Central memory CD8-positive, alpha-beta T cell (primary cell): ENCODE measurements around the gene HLA-DPA1.
A peak's percentile ranks its signal among the peaks of the same experiment; 100 is the strongest.
"Not testable (repeated sequence)": the region's sequence is repeated elsewhere in the genome, so short reads cannot be mapped to it uniquely, and the experiment has no call there.

Experiments used
- ATAC-seq: fragments of 150-1000 bp; cut with Tn5 transposase; replicated peaks from 2 replicates; pipeline ENCODE4 v1.10.0; 2022; ENCODE audit warnings: mild to moderate bottlenecking, moderate FRiP score, moderate number of reproducible peaks; ENCODE audit not compliant: poor library complexity, severe bottlenecking; ENCODE audit errors: extremely low read depth
- DNase-seq, 2 donors: peaks; one replicate each; pipeline ENCODE4 v3.0.0; 2021; ENCODE audit warnings: low spot score in 2 of 2
- H3K27ac Mint-ChIP-seq: one replicate; pipeline ENCODE4 v1.8.0; 2022; ENCODE audit warnings: low read depth, mild to moderate bottlenecking, moderate library complexity, mixed read lengths
- H3K27me3 Mint-ChIP-seq: one replicate; pipeline ENCODE4 v1.8.0; 2022; ENCODE audit warnings: mixed read lengths
- H3K36me3 Mint-ChIP-seq: one replicate; pipeline ENCODE4 v1.8.0; 2022; ENCODE audit warnings: mild to moderate bottlenecking, moderate library complexity, mixed read lengths; ENCODE audit not compliant: insufficient read depth
- H3K4me1 Mint-ChIP-seq: one replicate; pipeline ENCODE4 v1.8.0; 2022; ENCODE audit warnings: mixed read lengths
- H3K4me3 Mint-ChIP-seq: one replicate; pipeline ENCODE4 v1.8.0; 2022; ENCODE audit warnings: mild to moderate bottlenecking, moderate library complexity, mixed read lengths
- H3K9me3 Mint-ChIP-seq: one replicate; pipeline ENCODE4 v1.8.0; 2022; ENCODE audit warnings: mixed read lengths

The HLA-DPA1 gene

DNA sequence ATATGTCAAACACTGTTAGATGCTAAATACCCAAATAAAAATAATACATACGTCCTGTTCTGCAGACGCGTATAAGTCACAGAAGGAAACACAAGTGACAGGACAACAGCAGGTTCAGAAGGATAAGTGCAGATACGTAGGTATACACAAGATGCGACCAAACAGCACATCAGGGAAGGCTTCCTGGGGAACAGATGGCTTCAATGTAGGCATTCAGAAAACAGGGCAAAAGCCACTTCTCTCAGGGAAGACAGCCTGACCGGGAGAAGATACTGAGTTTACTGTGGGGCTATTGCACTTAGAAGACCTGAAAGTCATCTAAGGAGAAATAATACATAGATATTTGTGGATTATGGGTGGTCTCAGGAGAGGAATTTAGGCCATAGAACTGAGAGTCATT, 1.9 kb downstream of the HLA-DPA1 start:
- Mint-ChIP-seq H3K4me1 (peaks cover 69% of the 10 kb centered on the region), H3K9me3 (no peaks in the 10 kb centered on the region), H3K36me3 (peaks cover 33% of the 10 kb centered on the region), H3K4me3 (peak overlapping the region; percentile 90), H3K27me3 (no peaks in the 10 kb centered on the region), H3K27ac (peak overlapping the region; percentile 60)
- no peak for DNase-seq
- no peak for ATAC-seq

DNA sequence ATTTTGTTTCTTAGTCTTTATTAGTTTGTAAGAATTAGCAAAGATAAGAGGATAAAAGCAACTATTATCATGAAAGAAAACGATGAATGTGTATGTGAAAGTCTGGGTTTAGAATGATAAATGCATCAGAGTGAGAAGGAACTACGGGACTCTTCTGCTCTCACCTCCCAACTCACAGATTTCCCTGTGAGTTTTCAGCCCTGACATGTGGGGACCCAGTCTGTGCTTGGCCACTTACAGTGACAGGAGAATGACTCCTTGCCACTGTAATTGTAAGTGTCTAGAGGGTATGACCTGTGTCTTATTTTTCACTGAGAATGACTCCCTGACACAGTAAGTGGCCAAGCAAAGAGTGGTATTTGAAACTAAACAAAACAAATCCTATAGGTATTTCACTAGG, 2.5 kb downstream of the HLA-DPA1 start:
- ATAC-seq (no peak), DNase-seq (no peak)
- H3K9me3 Mint-ChIP-seq, result no peaks in the 10 kb centered on the region
- H3K4me1 Mint-ChIP-seq, result peaks cover 64% of the 10 kb centered on the region
- peaks cover 35% of the 10 kb centered on the region for H3K36me3 Mint-ChIP-seq
- peak overlapping the region; percentile 60 for H3K27ac Mint-ChIP-seq
- H3K4me3 Mint-ChIP-seq, result peak overlapping the region; percentile 90
- H3K27me3 Mint-ChIP-seq, result no peaks in the 10 kb centered on the region

DNA sequence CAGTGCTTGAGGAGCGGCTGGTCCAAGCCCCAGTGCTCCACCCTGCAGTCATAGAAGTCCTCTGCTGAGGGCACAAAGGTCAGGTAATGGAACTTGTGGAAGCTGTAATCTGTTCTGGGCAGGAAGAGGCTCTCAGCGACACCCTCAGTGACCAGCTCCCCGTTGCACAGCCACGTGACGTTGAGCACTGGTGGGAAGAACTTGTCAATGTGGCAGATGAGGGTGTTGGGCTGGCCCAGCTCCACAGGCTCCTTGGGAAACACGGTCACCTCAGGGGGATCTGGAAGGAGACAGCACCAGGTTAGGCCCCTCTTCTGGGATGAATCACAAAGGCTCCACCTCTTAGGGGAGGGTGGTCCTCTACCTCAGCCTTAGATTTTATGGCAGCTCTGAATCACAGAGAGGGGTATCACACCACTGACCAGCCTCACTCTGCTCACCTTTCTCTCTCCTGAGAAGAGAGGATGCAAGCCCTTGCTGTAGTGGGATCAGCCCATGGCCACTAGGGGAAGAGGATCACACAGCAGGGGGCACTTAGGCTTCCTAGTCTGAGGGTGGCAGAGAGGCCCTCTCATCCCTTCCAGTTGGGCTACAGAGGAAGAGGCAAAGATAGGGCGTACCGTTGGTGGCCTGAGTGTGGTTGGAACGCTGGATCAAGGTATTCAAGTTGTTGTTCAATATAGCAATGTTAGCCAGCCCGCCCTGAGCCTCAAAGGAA, 4.3 kb downstream of the HLA-DPA1 start:
- Mint-ChIP-seq H3K27me3 (no peaks in the 10 kb centered on the region), H3K27ac (peak overlapping the region; percentile 72), H3K4me1 (peaks cover 53% of the 10 kb centered on the region), H3K4me3 (no peak overlapping the region), H3K9me3 (no peaks in the 10 kb centered on the region), H3K36me3 (peaks cover 34% of the 10 kb centered on the region)
- ATAC-seq, result no peak
- DNase-seq, result no peak

DNA sequence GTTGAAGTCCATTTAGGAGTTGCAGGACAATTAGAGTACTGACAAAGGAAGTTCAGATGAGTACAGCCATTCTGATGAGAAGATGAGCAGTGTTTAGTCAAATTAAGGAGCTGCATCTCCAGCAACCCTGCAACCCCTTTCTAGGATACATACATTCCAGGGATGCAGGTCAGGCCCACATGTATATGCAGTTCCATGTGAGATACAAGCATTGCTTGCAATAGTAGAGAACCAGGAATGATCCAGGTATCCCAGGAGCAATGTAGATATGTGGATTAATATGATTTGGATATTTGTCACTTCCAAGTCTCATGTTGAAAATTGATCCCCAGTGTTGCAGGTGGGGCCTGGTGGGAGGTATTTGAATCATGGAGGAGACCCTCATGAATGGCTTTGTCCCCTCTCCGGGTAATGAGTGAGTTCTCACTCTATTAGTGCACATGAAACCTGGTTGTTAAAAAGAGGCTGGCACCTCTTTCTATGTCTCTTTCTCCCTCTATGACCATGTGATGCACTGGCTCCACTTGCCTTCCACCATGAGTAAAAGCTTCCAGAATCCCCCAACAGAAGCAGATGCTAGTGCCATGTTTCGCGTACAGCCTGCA, 6.4 kb downstream of the HLA-DPA1 start:
- peaks cover 30% of the 10 kb centered on the region for H3K36me3 Mint-ChIP-seq
- peaks cover 36% of the 10 kb centered on the region for H3K4me1 Mint-ChIP-seq
- no peak overlapping the region for H3K4me3 Mint-ChIP-seq
- H3K9me3 Mint-ChIP-seq, result no peaks in the 10 kb centered on the region
- DNase-seq, result no peak
- H3K27ac Mint-ChIP-seq, result peak overlapping the region; percentile 47
- H3K27me3 Mint-ChIP-seq, result no peaks in the 10 kb centered on the region
- ATAC-seq, result no peak

DNA sequence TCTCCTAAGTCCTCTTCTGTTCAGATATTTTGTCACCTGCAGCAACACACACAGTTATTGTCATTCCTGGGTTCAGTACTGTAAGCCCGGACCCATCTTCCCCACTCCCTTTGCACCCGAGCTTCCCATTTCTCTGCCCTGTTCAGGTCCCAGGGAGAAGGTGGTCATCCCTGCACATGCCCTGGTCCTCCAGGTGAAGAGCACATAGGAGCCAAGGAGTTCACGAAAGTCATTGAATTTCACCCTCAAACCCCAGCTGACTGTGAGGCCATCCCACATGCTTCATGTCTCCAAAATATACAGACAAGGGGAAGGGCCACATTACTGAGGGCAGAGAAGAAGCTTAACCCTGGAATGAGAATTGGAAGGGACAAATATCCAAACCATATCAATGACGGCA, 8.1 kb downstream of the HLA-DPA1 start:
- Mint-ChIP-seq H3K4me3 (no peak overlapping the region), H3K4me1 (peaks cover 24% of the 10 kb centered on the region)
- ATAC-seq, result no peak

DNA sequence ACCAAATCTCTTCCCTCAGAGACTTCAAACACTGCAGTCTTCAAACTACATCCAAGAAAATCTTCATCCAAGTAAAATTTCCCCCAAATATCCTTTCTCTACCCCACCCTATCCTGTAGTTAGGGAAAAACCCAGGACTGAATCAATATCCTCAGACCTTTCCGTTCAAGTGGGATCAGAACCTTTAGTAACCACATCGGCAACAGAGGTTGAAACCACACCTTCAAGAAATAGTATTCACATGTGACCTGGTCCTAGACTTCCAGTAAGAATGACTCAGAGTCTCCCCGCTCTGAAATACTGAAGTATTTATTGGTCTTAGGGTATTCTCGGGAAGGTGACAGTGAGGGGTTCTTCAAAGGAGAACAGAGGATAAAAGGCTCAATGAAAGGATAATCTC, 8.7 kb downstream of the HLA-DPA1 start:
- Mint-ChIP-seq H3K9me3 (no peaks in the 10 kb centered on the region), H3K27me3 (no peaks in the 10 kb centered on the region), H3K4me3 (no peak overlapping the region), H3K36me3 (peaks cover 27% of the 10 kb centered on the region), H3K4me1 (peaks cover 18% of the 10 kb centered on the region), H3K27ac (no peak overlapping the region)
- DNase-seq (no peak), ATAC-seq (no peak)

More for the DNA sequence above, 8.1 kb downstream of the HLA-DPA1 start:
- no peaks in the 10 kb centered on the region for H3K27me3 Mint-ChIP-seq
- no peak overlapping the region for H3K27ac Mint-ChIP-seq
- DNase-seq, result no peak
- H3K9me3 Mint-ChIP-seq, result no peaks in the 10 kb centered on the region
- H3K36me3 Mint-ChIP-seq, result peaks cover 30% of the 10 kb centered on the region

DNA sequence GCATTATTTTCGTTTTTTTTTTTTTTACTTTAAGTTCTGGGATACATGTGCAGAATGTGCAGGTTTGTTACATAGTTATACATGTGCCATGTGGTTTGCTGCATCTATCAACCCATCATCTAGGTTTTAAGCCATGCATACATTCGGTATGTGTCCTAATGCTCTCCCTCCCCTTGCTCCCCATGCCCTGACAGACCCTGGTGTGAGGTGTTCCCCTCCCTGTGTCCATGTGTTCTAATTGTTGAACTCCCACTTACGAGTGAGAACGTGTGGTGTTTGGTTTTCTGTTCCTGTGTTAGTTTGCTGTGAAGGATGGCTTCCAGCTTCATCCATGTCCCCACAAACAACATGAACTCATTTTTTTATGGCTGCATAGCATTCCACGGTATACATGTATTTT, 10.0 kb downstream of the HLA-DPA1 start:
- not testable (repeated sequence) for H3K4me1 Mint-ChIP-seq

DNA sequence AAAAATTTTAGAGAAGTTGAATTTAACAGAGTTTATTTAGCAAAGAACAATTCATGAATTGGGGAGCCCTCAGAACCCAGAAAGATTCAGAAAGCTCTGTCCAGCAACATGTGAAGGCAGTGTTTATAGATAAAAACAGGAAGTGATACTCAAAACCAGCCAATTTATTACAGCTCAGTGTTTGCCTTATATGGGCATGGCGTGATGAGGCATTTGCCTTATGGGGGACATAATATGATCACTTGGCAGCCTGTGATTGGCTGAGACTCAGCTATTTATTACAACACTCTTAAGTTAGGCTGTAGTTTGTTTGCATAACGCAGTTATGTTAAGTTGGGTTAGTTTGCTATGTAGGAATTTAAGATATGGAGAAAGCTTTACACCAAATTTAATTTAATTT, 11.5 kb downstream of the HLA-DPA1 start:
- Mint-ChIP-seq H3K27ac (no peak overlapping the region), H3K4me1 (peaks cover 8% of the 10 kb centered on the region), H3K36me3 (peaks cover 11% of the 10 kb centered on the region), H3K27me3 (no peaks in the 10 kb centered on the region), H3K4me3 (no peak overlapping the region), H3K9me3 (no peaks in the 10 kb centered on the region)
- ATAC-seq (peak; percentile 56), DNase-seq (no peak)

More for the DNA sequence above, 10.0 kb downstream of the HLA-DPA1 start:
- H3K27me3 Mint-ChIP-seq, DNase-seq, ATAC-seq, H3K27ac Mint-ChIP-seq, H3K4me3 Mint-ChIP-seq, H3K9me3 Mint-ChIP-seq: not testable (repeated sequence)
- H3K36me3 Mint-ChIP-seq, result peaks cover 21% of the 10 kb centered on the region

DNA sequence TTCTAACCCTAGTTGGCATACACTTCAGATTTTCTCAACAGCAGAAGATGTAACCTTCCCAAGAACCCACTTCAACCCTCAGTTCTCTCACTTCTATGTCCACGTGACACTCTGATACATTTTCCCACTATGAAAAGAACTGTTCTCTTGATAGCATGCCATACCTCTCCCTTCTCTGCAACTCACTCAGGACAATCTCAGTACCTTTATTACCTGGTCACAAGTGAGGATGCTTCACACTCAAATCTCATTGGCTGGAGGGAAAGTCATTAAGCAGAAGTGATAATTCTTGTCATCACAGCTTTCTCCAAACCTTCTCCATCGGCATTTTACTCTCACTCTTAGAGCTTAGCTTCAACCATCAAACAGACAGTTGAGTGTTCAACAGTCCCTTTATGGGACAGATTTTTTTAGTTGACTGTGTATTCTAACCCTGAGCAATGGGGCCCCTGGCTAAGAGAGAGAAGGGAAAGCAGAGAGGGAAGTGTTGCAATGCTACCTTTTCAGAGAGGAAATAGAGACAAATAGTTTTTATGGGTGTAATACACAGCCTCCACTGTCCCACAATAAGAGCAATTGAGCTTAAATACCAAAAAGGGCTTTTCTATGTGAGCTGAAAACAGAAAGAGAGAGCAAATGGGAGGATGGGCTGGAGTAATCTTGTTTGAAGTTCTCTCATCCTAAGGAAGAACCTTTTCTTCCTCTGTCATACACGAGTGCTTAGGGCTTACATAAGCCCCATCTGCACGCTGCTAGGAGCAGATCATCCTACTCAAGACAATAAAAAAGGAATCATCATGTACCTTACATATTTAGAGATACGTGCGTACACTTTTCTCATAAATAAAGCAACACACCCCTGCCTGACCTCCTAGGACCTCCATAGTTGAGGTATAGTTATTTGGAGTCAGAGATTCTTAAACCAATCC, 16.0 kb downstream of the HLA-DPA1 start:
- DNase-seq (no peak), ATAC-seq (no peak)
- Mint-ChIP-seq H3K4me3 (no peak overlapping the region), H3K9me3 (no peaks in the 10 kb centered on the region), H3K27me3 (no peaks in the 10 kb centered on the region), H3K36me3 (no peaks in the 10 kb centered on the region), H3K27ac (no peak overlapping the region), H3K4me1 (peaks cover 10% of the 10 kb centered on the region)

DNA sequence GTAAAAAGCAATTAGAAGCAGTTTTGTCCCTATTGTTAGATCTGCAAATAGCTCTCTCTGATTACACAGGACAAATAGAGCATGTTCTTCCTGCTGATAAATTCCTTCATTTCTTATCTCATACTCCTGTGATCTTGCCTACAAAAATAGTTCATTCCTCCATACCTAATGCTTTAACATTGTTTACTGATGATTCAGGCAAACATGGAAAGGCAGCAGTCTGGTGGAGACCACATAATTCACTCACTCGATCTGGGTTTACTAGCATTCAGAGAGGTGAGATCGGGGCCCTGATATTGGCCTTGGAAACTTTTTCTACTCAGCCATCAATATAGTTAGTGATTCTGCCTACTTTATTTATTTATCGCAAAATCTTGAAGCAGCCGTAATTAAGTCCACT, 20.2 kb downstream of the HLA-DPA1 start:
- H3K4me1 Mint-ChIP-seq, result peaks cover 10% of the 10 kb centered on the region
- H3K9me3 Mint-ChIP-seq, result no peaks in the 10 kb centered on the region
- H3K36me3 Mint-ChIP-seq, result no peaks in the 10 kb centered on the region
- peaks cover 35% of the 10 kb centered on the region for H3K27me3 Mint-ChIP-seq
- DNase-seq (no peak), ATAC-seq (no peak)
- no peak overlapping the region for H3K27ac Mint-ChIP-seq
- H3K4me3 Mint-ChIP-seq, result no peak overlapping the region

DNA sequence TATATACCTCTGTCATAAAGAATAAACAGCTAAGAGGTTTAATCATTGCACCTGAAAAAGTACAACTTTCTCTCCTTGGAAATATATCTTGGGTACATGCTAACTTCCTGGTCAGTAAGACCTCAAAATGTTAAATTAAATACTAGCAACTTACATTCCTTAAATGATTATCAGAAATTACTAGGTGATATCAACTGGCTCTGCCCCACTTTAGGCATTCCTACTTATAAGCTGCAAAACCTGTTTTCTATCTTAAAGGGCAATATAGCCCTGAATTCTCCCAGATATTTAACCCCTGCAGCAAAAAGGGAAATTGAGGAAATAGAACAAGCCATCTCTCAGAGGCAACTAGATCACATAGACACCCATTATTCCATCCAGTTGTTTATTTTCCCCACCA, 20.8 kb downstream of the HLA-DPA1 start:
- peaks cover 41% of the 10 kb centered on the region for H3K27me3 Mint-ChIP-seq
- H3K27ac Mint-ChIP-seq, result no peak overlapping the region

DNA sequence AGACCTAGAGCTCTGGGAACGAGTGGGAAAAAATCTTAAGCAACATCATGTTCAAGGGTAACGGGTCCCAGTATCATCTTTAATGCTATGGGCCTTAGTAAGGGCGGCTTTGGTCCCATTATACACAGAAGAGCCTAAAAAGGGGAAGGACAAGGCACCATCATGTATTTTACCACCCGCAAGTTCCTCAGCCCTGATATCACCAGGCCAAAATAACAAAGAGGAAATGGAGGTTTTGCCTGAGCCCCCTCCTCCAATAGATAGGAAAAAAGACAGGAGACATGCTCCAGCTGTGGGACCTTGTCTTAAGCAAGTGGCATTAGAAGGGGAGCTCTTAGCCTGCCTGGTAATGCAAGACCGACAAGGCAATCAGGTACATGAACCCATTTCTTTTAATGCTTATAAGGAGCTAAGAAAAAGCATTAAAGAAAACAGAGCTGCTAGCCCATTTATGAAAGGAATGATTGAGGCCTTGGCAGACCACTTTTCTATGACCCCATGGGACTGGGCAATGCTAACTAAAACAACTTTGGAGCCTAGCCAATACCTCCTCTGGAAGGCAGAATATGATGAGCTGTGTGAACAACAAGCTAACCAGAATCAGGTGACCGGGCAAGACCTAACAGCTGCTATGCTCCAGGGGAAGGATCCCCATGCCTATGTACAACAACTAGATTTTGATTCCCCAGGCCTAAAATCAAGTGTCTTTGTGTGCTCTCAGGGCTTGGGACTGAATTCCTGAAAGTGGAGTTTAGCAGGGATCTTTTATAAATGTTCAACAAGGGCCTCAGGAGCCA, 23.2 kb downstream of the HLA-DPA1 start:
- peaks cover 64% of the 10 kb centered on the region for H3K27me3 Mint-ChIP-seq
- DNase-seq (no peak), ATAC-seq (no peak)
- H3K9me3 Mint-ChIP-seq, result no peaks in the 10 kb centered on the region
- no peak overlapping the region for H3K4me3 Mint-ChIP-seq
- no peaks in the 10 kb centered on the region for H3K4me1 Mint-ChIP-seq
- no peak overlapping the region for H3K27ac Mint-ChIP-seq
- no peaks in the 10 kb centered on the region for H3K36me3 Mint-ChIP-seq

More for the DNA sequence above, 20.8 kb downstream of the HLA-DPA1 start:
- Mint-ChIP-seq H3K4me1 (peaks cover 8% of the 10 kb centered on the region), H3K9me3 (no peaks in the 10 kb centered on the region), H3K36me3 (no peaks in the 10 kb centered on the region), H3K4me3 (no peak overlapping the region)
- DNase-seq, result no peak
- ATAC-seq, result no peak
